Mucosa of stomach (tissue), 1 donor: ENCODE data around the gene RASAL2.

Experiments used
- H3K27me3 ChIP-seq: one replicate; pipeline ENCODE4 v1.7.0; 2013; ENCODE audit warnings: mild to moderate bottlenecking, low read length; ENCODE audit not compliant: control insufficient read depth, insufficient read depth
- H3K36me3 ChIP-seq: one replicate; pipeline ENCODE4 v1.7.0; 2013; ENCODE audit warnings: low read length; ENCODE audit not compliant: control insufficient read depth, insufficient read depth
- H3K4me1 ChIP-seq: one replicate; pipeline ENCODE4 v1.7.0; 2013; ENCODE audit warnings: mild to moderate bottlenecking, low read length; ENCODE audit not compliant: control insufficient read depth, insufficient read depth
- H3K4me3 ChIP-seq: one replicate; pipeline ENCODE4 v1.7.0; 2013; ENCODE audit warnings: low read length
- H3K9ac ChIP-seq: one replicate; pipeline ENCODE4 v1.7.0; 2013; ENCODE audit warnings: mild to moderate bottlenecking, low read length, moderate library complexity
- H3K9me3 ChIP-seq: one replicate; pipeline ENCODE4 v1.7.0; 2013; ENCODE audit warnings: mild to moderate bottlenecking, low read length, moderate library complexity; ENCODE audit not compliant: control insufficient read depth
- donor health status: Pancreatic carcinoma.

RASAL2 gene

GRCh38 chr1:178405137-178405536 is 311.2 kb downstream of the RASAL2 start:
- H3K9me3 ChIP-seq = no peaks in the 10 kb centered on the region
- no peak overlapping the region for H3K9ac ChIP-seq
- H3K4me1 ChIP-seq = no peaks in the 10 kb centered on the region
- no peak overlapping the region for H3K4me3 ChIP-seq
- H3K27me3 ChIP-seq = no peaks in the 10 kb centered on the region
- no peaks in the 10 kb centered on the region for H3K36me3 ChIP-seq

DNA sequence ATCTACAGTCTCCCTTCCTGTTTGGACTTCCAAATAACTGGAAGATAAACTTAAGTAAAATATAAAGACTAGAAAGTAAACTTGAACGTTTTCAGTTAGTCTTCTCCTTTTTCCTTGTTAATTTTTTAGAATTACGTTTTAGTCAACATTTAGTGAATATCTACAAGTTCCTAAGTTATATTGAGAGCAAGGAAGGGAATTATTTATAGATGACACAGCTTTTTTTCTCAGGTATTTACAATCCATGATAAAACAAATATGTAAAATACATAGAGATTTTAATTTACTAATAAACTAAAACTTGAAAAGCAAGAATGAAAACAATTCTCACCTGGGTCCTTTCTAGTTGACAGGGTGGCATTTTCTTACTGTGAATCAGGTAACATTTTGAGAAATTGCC is 313.3 kb downstream of the RASAL2 start:
- no peaks in the 10 kb centered on the region for H3K9me3 ChIP-seq
- no peaks in the 10 kb centered on the region for H3K27me3 ChIP-seq
- H3K36me3 ChIP-seq = no peaks in the 10 kb centered on the region
- no peaks in the 10 kb centered on the region for H3K4me1 ChIP-seq
- no peak overlapping the region for H3K9ac ChIP-seq
- no peak overlapping the region for H3K4me3 ChIP-seq

DNA sequence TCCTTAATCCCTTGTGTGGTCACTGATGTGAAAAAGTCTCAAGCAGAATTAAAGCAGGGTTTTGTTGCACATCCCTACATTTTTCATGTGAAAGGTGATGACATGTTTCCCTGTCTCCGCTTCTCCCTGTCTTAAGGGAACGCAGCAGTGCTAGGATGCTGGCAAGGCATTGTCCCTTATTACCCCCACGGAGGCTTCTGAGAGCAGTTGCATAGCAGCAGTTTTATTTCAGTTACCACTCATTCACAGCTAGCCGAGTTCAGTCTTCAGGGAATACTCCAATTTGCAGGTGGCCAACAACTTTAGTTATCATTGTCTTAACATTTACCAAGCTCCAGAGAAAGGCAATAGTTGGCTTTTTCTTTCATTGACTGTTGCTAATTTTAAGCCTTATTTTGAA is 313.8 kb downstream of the RASAL2 start:
- Histone ChIP-seq H3K36me3 (no peaks in the 10 kb centered on the region), H3K9ac (no peak overlapping the region), H3K9me3 (no peaks in the 10 kb centered on the region), H3K4me3 (no peak overlapping the region), H3K4me1 (no peaks in the 10 kb centered on the region), H3K27me3 (no peaks in the 10 kb centered on the region)

DNA sequence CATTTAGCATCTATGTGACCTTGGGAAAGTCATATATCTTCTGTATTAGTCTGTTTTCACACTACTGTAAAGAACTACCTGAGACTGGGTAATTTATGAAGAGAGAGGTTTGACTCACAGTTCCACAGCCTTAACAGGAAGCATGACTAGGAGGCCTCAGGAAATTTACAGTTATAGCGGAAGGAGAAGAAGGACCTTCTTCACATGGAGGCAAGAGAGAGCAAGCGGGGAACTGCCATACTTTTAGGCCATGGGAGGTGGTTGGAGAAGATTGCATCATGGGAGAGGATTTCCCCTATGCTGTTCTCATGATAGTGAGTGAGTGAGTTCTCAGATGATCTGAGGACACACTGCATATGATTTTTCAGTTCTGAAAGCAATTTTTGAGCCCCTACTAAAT is 315.0 kb downstream of the RASAL2 start:
- H3K4me1 ChIP-seq = no peaks in the 10 kb centered on the region
- no peaks in the 10 kb centered on the region for H3K36me3 ChIP-seq
- no peaks in the 10 kb centered on the region for H3K9me3 ChIP-seq
- H3K27me3 ChIP-seq = no peaks in the 10 kb centered on the region
- no peak overlapping the region for H3K4me3 ChIP-seq
- H3K9ac ChIP-seq = no peak overlapping the region

DNA sequence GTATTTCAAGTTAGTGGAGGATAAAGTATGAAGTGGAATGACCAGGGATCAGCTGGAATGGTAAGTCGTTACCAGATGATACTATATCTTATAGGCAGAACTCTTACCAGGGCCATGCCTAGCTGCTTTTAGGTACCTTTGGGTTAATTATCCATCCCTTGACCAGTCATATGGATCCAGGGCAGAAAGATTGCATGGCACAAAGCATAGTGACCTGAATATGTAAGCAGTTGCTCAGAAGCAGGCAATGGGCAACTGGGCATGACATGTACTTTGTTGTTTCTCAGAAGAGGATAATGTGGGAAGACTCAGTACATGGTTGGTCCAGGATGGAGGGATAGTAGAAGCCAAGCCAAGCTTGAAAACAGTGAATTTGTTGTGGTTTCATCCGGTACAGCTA is 315.6 kb downstream of the RASAL2 start:
- Histone ChIP-seq H3K4me3 (no peak overlapping the region), H3K9ac (no peak overlapping the region), H3K36me3 (no peaks in the 10 kb centered on the region), H3K9me3 (no peaks in the 10 kb centered on the region), H3K4me1 (no peaks in the 10 kb centered on the region), H3K27me3 (no peaks in the 10 kb centered on the region)

DNA sequence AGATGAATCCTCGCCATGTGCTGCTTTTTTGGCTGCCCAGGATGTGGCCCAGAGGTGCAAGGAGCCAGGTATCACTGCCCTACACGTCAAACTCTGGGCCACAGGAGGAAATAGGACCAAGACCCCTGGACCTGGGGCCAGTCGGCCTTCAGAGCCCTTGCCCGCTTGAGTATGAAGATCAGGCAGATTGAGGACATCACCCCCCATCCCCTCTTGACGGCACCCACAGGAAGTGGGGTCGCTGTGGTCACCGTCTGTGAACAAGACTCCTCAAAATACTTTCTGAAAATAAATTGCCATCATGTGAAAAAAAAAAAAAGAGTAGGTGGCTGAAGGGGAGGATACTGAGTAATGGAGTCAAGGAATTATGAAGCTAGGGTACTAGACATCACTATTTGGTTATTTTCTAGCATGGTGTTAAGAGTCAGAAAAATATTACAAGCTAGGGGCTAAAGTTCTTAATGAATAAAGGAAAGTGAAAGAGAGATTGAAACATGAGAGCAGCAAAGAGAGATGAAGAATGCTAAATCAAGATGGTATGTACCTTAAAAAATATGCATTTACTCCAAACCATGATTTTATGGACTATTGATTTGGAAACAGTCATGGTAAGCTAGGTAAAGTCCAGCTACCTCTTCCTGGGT is 318.0 kb downstream of the RASAL2 start:
- Histone ChIP-seq H3K9me3 (no peaks in the 10 kb centered on the region), H3K27me3 (no peaks in the 10 kb centered on the region), H3K4me1 (no peaks in the 10 kb centered on the region), H3K4me3 (no peak overlapping the region), H3K36me3 (no peaks in the 10 kb centered on the region), H3K9ac (no peak overlapping the region)

GRCh38 chr1:178412400-178412770 is 318.5 kb downstream of the RASAL2 start:
- H3K9me3 ChIP-seq = no peaks in the 10 kb centered on the region
- H3K36me3 ChIP-seq = no peaks in the 10 kb centered on the region
- H3K27me3 ChIP-seq = no peaks in the 10 kb centered on the region
- no peak overlapping the region for H3K9ac ChIP-seq
- peaks cover under 1% of the 10 kb centered on the region for H3K4me1 ChIP-seq
- no peak overlapping the region for H3K4me3 ChIP-seq

DNA sequence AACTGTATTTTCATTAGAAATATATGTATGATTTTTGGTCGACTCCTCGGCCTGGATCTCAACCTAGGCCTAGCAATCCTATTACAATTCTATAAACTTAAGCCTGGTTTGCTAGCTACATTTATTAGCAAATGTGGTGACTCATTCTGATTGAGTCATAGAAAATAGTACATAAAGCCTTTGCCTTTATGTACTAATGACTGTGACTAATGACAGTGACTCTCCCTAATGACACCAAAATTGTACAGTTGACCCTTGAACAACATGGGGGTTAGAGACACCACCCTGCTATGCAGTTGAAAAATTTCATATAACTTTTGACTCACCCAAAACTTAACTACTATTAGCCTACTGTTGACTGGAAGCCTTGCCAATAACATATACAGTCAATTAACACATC is 324.0 kb downstream of the RASAL2 start:
- no peak overlapping the region for H3K4me3 ChIP-seq
- no peaks in the 10 kb centered on the region for H3K27me3 ChIP-seq
- H3K9me3 ChIP-seq = no peaks in the 10 kb centered on the region
- no peaks in the 10 kb centered on the region for H3K36me3 ChIP-seq
- peaks cover 11% of the 10 kb centered on the region for H3K4me1 ChIP-seq
- no peak overlapping the region for H3K9ac ChIP-seq

GRCh38 chr1:178418284-178418955 is 324.5 kb downstream of the RASAL2 start:
- peaks cover 11% of the 10 kb centered on the region for H3K4me1 ChIP-seq

DNA sequence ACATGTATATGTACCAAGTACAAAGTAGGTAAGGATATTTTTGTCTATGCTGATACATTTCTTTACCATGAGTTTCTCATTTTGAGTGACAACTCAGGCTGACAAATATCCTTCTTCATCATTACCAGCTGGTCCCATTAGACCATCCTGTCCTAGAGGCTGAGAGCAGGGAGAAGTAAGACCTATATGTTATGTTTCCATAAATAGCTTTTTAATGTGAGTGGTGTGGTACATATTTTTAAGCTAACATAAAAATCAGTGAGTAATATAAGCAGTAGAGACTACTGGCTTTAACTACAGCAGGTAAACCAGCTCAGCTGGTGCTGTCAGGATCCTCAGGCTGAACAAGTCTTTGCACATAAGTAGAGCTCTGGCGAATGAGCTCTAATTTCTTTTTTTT is 340.5 kb downstream of the RASAL2 start:
- no peaks in the 10 kb centered on the region for H3K4me1 ChIP-seq
- no peak overlapping the region for H3K4me3 ChIP-seq
- H3K27me3 ChIP-seq = no peaks in the 10 kb centered on the region
- H3K36me3 ChIP-seq = no peaks in the 10 kb centered on the region
- H3K9me3 ChIP-seq = no peaks in the 10 kb centered on the region
- H3K9ac ChIP-seq = no peak overlapping the region

More at GRCh38 chr1:178418284-178418955, 324.5 kb downstream of the RASAL2 start:
- H3K4me3 ChIP-seq = no peak overlapping the region
- no peak overlapping the region for H3K9ac ChIP-seq
- no peaks in the 10 kb centered on the region for H3K27me3 ChIP-seq
- H3K36me3 ChIP-seq = no peaks in the 10 kb centered on the region
- H3K9me3 ChIP-seq = no peaks in the 10 kb centered on the region

DNA sequence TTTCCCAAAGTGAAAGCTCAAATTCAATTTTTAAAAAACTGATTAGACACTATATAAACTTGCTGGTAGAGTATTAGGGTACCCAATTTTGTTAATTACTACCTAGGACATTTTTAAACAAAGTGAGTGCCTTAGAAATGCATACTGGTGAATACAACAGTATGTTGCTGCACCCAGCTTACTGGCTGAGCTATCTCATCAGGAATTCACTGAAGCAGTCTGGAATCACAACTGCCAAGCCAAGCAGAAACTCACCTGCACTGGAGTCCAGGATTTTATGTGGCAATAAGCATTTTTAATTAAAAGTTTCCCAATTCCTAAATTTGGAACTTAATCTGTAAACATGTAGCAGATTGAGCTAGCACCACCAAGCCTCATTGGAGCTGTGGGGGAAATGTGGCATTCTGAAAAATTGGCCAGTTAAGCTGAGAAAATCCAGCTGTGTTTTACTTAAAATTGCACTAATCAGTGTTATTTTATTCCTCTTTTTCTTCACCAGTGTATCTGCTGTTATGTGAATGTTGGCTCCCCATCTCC is 341.1 kb downstream of the RASAL2 start:
- Histone ChIP-seq H3K4me3 (no peak overlapping the region), H3K4me1 (no peaks in the 10 kb centered on the region), H3K27me3 (no peaks in the 10 kb centered on the region), H3K36me3 (no peaks in the 10 kb centered on the region), H3K9me3 (no peaks in the 10 kb centered on the region), H3K9ac (no peak overlapping the region)

DNA sequence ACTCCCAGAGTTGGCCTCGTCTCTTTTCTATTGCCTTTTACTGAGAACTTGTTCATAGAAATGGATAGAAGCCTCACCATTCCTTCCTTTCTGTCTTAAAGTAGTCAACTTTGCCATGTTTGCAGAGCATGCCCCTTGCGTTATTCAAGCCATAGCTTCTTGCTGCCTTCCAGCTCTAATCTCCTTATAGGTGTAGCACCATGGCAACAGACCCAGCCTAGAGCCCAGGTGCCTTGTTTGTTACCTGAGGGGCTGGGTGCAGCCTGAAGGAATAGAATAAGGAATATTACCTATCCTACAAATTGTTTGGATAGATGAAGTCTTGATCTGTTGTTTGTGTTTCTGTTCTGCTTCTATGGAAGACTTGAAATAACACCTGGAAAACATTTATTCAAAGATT is 343.0 kb downstream of the RASAL2 start:
- Histone ChIP-seq H3K9ac (no peak overlapping the region), H3K4me3 (no peak overlapping the region), H3K4me1 (no peaks in the 10 kb centered on the region), H3K9me3 (no peaks in the 10 kb centered on the region), H3K27me3 (no peaks in the 10 kb centered on the region), H3K36me3 (no peaks in the 10 kb centered on the region)
